Glomerular visceral epithelial cell (primary cell): ENCODE results near the gene VCAN.

ENCODE experiments used
- DNase-seq: peaks from one replicate; pipeline ENCODE4 v3.0.0-alpha.2; 2016; ENCODE audit errors: extremely low spot score

Gene VCAN

DNA sequence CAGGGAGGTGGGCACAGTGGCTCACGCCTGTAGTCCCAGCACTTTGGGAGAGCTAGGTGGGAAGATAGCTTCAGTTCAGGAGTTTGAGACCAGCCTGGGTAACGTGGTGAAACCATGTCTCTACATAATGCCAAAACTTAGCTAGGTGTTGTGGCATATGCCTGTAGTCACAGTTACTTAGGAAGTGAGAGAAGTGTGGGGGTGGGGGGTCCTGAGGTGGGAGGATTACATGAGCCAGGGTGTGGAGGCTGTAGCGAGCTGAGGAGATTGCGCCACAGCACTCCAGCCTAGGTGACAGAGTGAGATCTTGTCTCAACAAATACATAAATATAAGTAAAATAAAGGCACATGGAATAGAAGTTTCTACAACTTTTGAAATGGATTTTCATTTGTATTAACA lies 23.1 kb downstream of the VCAN start:
- no peak for DNase-seq

DNA sequence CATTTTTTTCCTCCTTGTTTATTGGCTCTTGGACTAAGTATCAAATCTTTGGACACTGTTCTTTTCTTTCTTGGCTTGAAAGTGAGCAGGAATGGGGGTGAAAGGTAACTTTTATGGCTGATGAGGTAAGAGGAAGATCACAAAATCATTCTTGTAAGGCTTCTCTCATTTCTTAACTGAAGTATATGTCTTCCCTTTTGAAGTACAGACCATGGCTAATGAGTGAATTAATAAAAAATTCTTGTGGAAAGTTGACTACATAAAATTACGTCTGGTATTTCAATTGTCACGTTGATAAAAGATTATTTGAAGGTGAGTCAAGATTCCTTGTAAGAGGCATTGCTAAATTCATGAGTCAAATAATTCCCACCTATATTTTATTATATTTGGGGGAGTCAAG lies 25.1 kb downstream of the VCAN start:
- no peak for DNase-seq

DNA sequence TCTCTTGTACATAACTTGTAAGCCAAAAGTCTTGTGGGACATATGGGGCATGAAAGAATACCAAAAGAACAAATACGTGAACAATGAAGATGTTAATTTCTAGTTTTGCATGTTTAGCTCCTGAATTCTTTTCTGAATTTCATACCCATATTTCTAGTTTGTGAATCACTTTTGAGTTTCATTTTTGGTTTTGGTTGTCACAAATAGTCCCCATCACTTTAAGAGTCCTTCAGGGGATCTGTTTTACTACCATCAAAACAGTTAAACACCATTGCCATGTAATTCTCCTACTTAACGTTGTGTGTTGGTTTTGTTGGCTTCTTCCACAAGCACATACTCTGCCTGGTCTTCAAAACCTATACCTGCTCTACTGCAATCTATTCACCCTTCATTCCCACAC lies 27.0 kb downstream of the VCAN start:
- no peak for DNase-seq

DNA sequence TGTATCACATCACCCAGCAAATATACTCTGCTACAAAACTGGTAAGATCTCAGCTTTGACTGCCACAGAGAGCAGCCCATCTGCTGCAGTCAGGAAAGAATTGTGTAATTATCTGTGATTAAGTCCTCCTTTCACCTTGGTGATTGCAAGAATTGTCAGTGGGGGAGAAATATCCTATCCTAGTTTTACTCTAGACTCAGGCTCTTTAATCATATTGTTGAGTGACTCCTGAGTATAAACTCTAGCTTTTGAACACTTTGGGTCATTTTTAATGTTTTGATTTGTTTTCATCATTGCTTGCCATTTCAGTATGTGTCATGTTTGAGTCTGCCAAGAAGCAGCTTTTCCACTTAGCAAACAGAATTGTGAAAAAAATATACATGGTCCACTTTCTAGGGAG lies 32.1 kb downstream of the VCAN start:
- DNase-seq, result no peak

DNA sequence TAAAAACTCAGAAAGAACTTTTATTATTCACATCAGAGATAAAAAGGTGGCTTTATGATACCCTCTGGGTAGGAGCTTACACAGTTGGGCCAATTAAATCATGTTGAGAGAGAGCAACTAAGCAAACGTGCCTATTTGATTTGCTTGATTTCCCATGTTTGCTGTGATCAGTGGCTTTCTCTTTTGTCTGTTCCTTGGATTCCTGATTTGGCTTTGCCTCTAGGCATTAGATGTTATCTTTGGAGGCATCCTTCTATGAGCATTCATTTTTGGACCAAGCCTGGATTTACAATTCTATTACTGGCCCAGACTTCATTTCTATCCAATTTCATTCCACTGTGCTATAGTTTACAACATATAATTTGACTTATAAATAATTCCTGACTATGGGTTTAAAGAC lies 35.9 kb downstream of the VCAN start:
- DNase-seq, result no peak

DNA sequence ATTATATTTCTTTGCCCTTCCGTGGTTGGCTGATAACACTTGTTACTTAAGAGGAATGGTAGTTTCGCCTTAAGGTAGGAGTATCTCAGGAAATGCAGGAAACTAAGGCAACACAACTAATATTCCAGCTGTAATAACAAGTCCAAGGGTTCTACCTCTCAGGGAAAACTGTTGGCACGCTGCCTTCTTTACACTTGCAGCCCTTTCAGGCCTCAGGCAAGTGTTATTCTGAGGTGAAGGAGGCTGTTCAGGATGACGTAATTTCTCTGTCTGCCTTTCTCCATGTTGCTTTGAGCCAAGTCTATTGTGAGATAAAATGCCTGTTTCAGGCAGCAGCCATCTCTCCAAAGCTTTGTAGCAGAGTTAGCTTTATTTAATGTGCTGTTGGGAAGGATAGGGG lies 38.0 kb downstream of the VCAN start:
- peak; percentile 87 for DNase-seq

DNA sequence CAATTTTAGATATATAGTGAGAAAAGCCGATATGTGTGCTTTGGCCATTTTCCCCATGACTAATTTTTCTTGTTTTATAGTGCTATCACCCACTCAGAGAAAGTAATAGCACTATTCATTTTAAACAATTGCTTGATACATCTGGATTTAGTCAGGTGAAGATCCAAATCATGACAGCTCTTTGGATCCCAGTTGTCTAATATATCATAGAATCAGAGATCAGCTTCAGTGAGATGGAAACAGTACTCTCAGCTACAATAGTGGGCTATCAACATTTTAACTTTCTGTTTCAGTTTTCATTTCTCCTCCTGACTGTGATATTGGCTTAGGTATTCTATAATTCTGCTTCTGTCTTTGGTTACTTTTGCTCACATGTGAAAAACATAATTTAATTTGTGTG lies 38.7 kb downstream of the VCAN start:
- DNase-seq, result no peak

DNA sequence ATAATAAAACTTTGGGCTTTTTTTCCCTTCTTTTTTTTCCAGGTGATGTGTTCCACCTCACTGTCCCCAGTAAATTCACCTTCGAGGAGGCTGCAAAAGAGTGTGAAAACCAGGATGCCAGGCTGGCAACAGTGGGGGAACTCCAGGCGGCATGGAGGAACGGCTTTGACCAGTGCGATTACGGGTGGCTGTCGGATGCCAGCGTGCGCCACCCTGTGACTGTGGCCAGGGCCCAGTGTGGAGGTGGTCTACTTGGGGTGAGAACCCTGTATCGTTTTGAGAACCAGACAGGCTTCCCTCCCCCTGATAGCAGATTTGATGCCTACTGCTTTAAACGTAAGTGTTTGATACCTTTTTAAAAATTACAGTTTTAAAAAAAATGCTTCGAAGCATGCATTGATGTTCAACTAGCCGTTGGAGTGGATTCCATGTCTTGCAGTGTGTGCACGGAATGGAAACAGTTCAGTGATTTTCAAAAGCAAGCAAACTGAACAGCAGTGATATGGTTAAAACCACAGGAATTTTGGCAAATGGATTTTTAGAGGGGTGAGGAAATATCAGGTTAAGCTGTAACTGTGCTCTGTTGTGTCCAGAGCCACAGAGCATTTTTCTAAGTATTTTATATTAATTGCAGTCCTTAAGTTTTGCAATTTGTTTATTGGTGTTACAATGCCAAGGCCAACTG lies 40.7 kb downstream of the VCAN start:
- peak; percentile 91 for DNase-seq

DNA sequence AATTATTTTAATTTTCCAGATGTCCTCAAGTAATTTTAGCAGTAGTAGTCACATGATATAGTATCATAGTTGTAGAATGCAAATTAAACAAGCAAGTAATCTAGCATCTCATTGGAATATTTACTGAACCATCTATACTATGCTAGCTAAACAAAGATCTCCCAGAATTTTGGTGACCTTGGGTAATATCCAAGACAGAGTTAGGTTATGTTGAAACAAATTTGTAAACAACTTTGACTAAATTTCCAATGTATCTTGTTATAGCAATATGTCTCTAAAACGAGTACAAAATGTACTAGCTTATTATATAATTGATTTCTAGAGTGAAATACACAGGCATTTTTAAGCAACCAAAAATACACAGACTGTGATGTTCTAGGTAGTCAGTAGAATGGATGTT lies 41.5 kb downstream of the VCAN start:
- DNase-seq, result no peak

DNA sequence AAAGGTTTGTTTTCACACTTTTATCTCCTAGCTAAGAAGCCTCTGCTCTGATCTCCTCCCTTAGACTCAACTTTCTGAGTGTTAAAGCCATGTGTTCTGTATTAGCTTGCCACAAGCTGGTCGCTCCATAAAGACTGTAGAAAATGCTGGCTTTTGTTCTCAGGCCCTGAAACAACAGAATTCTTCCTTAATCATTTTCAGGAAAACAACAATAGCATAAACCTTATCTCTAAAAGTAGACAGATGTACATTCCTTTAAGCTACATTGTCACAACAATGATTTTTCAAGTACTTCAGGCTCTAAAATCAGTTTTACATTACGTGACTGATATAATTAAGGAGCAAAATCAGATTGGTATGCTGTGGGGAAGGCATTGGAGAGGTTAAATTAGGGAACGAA lies 41.9 kb downstream of the VCAN start:
- no peak for DNase-seq

DNA sequence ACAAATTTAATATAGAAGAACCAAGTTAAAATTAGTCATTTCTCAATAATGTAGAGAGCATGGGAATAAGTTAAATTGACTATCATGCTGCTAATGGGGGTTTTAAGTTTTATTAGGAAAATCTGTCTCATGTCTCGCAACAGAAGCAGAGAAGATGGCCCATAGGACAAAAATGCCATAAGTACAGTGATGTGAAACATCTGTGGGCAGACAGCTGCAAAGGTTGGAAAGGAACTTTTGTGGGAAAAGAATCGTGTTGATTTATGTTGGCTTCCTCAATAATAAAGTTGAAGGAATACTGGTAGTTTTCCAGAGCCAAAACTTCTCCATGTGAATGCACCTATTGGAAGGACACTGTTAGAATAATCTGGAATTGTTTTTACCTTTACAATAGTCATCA lies 44.8 kb downstream of the VCAN start:
- DNase-seq, result peak; percentile 42

DNA sequence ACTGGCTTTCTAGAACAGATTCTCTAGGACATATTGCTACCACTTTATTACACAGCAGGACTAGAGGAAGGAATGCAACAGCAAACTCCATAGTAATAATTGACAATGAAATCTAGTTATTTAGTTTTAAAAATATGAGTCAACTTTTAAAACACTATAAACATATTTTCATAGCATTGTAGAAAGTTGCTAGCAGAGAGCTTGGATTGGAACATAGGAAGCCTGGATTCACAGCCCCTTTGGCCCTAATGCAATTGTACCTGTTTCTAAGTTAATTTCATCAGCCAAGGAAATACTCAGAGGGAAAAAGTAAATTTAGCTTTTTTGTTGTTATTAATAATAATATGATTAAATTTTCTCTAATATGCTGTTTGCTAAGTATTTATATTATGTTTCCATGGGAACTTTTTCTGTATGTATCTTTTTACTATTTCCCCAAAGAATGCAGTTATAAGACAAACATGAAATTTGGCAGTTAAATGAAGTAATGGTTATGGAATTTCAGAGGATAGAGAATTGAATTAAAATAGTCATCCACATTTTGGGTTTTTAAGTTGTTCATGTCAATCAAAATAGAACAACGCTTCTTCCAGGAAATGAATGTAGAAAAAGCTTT lies 45.6 kb downstream of the VCAN start:
- no peak for DNase-seq

DNA sequence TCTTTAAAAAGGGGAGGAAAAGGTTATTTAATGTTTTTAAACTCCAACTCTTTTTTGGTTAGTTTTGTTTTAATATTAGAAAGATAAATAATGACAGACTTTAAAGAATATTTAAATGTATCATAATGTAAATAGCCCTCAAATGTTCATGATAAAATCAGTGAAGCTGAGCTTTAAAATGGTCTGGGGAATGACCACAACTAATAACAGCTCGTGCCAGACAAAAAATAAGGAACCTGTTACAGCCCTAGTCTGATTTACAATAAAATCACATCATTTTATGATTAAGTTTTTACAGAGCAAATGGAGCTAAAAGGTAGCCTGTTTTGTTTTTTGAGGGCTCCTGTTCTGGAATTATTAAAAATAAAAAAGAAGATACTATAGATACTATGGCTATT lies 46.1 kb downstream of the VCAN start:
- no peak for DNase-seq

DNA sequence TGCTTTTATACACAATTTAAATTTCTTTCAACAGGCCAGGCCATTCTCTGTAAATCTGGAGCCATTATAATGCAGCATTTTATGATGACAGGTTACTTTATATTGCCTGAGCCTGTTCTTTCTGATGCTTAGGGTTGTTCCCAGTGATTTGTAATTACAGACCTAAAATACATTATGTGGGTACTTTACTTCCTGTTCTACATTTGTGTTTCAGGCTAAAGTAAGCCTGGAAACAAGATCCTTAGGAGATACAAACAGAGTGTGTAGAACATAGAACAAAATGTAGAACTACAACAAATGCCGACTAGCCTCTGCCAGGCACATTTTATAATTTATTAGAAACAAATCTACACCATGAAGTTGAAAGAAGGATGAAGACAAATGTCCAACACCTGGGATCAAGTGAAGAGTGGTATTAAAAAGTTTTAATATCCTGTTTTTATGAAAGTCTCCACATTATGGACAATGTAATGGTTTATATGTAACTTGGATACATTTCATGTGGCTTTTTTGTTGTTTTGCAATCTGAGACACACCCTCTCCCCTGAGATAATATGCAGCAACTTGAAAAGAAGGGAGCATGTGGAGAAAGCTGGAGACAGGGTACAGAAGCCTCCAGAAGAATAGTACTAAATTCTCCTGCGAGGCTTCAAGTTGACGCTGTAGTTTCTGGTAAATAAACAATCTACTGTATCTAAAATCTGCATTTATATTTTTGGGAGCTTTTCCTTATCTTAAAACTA lies 46.9 kb downstream of the VCAN start:
- DNase-seq, result no peak

DNA sequence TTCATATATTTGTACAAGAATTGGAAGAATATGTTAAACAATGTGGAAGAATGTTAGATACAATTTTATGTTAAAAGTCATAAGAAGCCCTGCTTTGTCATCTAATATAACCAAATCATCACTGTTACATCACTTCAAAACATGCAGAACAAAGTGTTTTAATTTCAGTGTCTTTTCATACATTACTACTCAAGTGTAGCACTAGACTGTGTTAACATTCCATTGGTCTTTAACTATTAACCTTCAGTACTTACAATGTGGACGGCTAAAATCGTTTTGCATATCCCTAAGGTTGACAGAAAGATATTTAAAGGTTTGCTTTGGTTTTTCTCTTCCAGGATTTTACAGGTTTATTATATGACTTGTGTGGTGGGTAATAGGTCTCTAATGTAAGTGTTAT lies 50.9 kb downstream of the VCAN start:
- no peak for DNase-seq

DNA sequence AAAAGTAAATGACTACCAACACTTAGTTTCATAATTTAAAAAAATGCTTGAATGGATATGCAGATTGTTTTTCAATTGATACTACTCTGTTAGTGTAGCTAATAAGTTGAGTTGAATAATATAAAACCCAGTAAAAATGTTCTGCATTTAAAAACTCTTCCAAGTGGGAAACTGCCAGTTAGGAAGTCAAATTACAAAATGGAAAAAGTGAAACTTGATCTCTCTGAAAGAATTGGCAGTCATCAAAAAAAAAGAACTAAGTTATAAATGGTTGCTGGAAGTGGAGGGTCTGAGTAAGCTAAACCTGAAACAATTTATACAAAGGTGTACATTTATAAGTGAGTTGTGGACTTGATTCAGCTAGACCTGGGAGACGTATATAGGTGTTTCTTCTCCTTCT lies 52.4 kb downstream of the VCAN start:
- DNase-seq, result no peak

DNA sequence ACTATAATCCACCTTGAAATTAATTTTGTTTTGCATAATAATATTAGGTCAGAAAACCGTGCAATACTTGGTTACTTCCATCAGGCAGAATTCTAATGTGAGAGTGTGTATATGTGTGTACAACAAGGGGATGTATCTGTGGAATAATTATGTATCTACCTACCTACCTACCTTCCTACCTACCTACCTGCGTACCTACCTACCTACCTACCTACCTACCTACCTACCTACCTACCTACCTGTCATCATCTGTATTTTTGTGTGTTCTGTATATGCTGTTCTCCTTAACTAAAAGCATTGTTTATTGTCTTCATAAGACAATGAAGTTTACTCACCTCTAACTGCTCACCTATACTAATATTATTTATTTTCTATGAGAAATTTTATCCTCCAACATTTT lies 52.8 kb downstream of the VCAN start:
- no peak for DNase-seq

DNA sequence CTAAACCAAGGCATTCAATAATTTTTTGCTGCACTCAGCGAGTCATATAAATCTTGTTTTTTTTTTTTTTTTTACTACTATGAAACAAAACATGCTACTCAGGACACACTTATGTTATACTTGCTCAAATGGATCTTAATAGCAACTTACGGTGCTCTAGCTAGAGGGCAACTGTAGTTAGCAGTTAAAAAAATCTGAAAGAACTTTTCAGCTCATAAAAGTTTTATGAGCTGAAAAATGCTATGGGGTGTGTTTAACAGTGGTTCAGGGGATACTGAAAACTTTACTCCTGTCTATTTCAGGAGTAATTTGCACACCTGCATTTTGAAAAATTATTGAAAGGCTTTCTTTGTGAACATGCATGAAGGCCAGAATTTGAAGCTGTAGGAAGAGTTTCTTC lies 53.4 kb downstream of the VCAN start:
- DNase-seq, result no peak

DNA sequence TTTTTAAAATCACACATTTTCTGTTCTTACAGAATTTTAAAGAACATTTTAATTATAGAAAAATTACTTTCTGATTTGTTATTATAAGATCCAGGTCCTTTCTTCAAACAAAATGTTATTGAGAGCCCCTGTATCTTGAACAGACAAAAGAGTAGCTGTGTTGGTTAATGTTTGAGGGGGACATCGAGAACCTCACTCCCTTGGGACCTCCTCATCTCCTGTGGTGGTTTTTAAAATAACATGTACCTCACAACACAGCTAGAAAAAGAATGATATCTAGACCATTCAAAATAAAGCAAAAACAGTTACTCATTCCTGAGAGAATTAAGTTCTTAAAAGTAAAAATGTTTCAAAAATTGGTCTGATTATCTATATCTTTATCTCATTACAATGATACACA lies 54.7 kb downstream of the VCAN start:
- no peak for DNase-seq

DNA sequence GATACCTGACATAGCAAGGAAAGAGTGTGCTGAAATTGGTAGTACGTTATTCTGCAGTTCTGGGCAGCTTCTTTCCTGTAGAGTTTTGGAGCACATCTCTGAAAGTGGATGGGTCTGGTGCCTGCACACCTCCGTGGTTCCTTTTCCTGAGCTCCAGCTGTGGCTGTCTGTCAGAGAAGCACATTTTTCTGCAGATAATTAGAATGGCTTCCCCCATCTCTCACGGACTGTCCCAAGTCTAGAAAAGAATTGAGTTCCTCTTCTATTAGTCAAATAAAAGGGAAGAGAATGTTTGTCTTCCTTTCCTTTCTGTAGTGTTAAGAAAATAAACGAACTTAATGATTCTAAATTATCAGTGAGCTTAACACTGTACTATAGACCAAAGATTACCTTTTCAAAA lies 55.7 kb downstream of the VCAN start:
- no peak for DNase-seq

DNA sequence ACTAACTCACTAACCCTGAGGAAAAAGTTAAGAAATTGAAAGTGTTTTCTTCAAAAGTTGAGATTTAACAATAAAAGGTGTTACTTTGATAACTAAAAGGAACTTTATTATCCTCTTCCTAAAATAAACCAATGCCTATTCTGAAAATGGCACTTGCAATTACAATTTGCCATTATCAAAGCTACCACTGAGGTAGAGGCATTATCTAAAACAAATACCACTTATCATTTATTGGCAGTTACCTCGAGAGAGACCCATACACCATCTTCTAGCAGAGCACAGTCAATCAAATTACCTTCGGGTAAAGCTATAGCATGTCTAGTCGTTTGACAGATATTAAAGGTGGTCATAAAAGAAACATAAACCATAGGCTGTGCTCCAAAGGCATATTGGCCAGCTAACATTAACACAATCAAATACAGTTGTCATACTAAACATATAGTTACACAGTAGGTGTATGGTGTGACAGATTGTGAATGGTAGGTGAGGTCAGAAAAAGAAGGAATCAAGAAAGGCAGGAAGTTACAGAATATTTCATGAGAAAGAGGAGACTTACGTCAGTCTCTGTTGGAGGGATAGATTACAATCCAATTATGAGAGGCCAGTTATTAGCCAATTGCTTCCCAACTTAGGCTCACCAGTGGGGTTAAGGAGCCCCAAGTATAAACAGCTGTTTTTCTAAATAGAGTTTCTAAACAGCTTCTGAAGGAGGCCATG lies 56.3 kb downstream of the VCAN start:
- no peak for DNase-seq

DNA sequence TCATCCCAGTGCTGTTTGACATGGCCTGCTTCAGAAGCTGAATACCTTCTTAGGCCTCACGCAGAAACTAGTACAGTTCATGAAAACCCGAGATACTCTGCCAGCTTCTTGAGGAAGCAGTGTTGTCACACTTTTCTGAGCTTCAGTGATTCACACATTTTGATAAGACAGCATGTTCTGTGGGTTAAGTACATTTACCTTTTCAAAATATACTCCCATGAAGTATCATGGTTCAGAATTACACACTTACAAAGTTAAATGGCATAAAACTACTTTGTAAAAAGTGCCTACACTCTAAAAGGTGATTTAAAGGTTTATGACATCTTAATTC lies 56.9 kb downstream of the VCAN start:
- DNase-seq, result no peak

DNA sequence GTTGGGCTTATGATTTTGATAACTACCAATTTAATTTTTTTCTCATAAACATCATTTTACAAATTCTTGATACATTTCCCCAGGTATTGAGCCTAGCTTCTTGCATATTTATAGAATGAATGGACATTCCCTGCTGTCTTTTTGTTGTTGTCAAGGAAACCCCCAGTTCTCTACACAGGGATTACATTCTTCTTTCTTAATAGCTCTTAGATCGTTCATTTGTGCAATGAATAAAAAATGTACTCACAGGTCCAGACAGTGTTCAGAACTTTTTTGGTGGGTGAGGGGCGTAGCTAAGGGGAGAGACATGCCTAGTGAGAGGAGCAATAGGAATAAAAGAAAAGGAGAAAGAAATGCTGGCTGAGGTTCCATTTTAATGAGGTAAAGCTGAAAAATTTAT lies 58.6 kb downstream of the VCAN start:
- no peak for DNase-seq
